GM23248 (cell line): Measurements from ENCODE around the gene TMEM229B.

Experiments
- EZH2 ChIP-seq: fragments of 200-600 bp; sonication (generic); IDR thresholded peaks from 2 replicates; pipeline ENCODE4 v1.6.1; 2018; ENCODE audit warnings: antibody characterized with exemption, mild to moderate bottlenecking; ENCODE audit not compliant: insufficient read depth, poor library complexity, severe bottlenecking
- EZH2phosphoT487 ChIP-seq: fragments of 200-600 bp; sonication (generic); IDR thresholded peaks from 2 replicates; pipeline ENCODE4 v1.6.1; 2018; ENCODE audit warnings: antibody characterized with exemption, moderate library complexity, mild to moderate bottlenecking, low read depth; ENCODE audit not compliant: insufficient read depth

DNA sequence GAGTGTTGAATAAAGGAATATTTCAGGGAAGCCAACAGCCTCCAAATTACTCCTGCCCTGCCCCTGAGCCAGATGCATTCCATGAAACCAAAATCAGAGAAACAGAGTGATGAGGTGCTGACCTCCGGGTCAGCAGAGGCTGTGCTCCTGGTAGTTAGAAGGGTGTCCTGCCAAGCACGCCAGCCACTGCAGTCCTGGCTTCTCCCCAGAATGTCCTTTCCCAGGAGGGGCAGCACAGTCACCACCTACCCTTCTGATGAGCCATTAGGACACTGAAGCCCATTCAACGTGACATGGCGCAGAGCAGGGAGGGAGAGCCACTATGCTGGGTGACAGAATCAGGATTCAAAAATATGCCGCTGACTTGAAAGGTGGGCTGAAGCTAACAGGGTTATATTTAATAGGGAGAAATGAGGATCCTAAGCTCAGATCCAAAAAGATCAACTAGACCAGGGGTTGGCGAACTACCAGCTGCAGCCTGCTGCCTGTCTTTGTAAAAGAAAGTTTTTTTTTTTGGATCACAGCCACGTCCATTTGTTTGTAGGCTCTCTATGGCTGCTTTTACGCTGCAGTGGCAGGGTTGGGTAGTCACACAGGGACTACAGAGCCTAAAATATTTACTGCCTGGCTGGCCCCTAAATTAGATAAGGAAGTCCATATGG, 42.0 kb downstream of the TMEM229B start:
- TF ChIP-seq EZH2phosphoT487 (no peak), EZH2 (no peak)
